ENCODE data around the gene FAM20C. TPM values are rescaled to one million over a fixed set of nuclear protein-coding genes. Genes with fewer than 3 reads are reported as not detected.

Gene FAM20C
- total RNA-seq, 2 donors from 2014 or later, result 32.5 to 106 TPM

DNA sequence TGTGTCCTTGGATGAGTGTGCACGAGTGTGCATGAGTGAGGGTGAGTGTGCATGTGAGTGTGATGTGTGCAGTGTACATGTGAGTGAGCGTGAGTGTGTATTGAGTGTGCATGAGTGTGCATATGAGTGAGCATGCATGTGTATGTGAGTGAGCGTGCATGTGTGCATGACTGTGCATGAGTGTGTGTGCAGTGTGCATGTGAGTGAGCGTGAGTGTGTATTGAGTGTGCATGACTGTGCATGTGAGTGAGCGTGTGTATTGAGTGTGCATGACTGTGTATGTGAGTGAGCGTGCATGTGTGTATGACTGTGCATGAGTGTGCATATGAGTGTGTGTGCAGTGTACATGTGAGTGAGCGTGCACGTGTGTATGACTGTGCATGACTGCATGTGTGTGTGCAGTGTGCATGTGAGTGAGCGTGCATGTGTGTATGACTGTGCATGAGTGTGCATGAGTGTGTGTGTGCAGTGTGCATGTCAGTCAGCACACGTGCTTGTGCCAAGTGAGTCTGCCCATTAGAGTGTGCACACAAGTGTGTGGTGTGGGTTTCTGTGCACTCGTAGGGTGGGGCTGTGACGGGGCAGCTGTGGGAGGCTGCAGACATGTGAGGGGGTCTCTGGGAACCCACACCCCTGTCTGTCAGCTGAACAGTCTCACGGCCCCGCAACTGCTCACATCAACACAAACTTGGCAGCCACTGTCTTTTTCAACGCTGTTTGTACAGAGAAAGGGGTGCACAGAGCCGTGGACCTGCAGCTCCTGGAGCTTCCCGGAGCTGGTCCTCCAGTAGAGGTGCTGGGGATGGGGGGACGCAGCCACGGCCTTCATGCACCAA lies 112.4 kb downstream of the FAM20C start:
- Histone ChIP-seq H3K4me3 (no peak overlapping the region), H3K27ac (no peak overlapping the region), H3K4me1 (ENCODE audit: control insufficient read depth in 1 of 2, low read depth in 2 of 2) (no peaks in the 10 kb centered on the region), H3K9me3 (no peaks in the 10 kb centered on the region), H3K36me3 (no peaks in the 10 kb centered on the region), H3K27me3 (replicated peaks; ENCODE audit: insufficient read depth) (no peaks in the 10 kb centered on the region)
- no peak for DNase-seq (ENCODE audit: low spot score)
- no peak for ATAC-seq (ENCODE audit: insufficient number of reproducible peaks, low FRiP score, low read depth)
- TF ChIP-seq, protein P1, sequence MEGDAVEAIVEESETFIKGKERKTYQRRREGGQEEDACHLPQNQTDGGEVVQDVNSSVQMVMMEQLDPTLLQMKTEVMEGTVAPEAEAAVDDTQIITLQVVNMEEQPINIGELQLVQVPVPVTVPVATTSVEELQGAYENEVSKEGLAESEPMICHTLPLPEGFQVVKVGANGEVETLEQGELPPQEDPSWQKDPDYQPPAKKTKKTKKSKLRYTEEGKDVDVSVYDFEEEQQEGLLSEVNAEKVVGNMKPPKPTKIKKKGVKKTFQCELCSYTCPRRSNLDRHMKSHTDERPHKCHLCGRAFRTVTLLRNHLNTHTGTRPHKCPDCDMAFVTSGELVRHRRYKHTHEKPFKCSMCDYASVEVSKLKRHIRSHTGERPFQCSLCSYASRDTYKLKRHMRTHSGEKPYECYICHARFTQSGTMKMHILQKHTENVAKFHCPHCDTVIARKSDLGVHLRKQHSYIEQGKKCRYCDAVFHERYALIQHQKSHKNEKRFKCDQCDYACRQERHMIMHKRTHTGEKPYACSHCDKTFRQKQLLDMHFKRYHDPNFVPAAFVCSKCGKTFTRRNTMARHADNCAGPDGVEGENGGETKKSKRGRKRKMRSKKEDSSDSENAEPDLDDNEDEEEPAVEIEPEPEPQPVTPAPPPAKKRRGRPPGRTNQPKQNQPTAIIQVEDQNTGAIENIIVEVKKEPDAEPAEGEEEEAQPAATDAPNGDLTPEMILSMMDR (IDR thresholded peaks at IDR 0.05), result no peak

DNA sequence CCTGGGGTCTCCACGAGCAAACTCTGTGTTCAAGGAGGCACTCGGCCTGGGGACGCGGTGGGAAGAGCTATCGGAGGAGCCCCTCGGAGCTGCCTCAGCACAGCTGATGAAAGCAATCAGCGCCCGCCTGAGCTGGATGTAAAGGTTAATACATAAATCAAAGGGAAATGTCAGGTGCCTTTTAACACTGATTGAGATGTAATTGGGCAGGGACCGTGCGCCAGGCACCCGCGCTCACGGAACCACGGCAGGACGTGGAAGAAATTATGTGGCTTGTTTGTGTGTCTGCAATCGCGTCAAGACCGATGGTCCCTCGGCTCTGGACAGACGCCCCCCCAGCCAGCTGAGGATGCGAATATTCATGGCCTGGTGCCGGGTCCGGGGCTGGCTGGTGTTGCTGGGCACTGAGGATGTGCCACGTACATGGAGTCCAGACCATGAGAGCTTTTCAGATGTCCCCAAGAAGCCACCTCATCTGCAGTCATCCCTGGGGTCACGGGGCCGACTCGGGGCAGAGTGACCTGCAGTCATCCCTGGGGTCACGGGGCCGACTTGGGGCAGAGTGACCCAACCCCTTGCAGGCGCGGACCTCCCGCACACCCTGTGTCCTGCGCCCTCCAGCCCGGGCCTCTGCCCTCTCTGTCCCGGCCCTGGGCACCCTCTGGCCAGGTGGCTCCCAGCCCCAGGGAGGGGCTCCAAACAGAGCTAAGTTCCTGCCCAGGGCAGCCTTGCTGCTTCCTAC lies 113.2 kb downstream of the FAM20C start:
- ATAC-seq (ENCODE audit: insufficient number of reproducible peaks, low FRiP score, low read depth), result no peak
- no peak for DNase-seq (ENCODE audit: low spot score)
- Histone ChIP-seq H3K36me3 (no peaks in the 10 kb centered on the region), H3K9me3 (no peaks in the 10 kb centered on the region), H3K4me1 (ENCODE audit: control insufficient read depth in 1 of 2, low read depth in 2 of 2) (no peaks in the 10 kb centered on the region), H3K27ac (no peak overlapping the region), H3K27me3 (replicated peaks; ENCODE audit: insufficient read depth) (no peaks in the 10 kb centered on the region), H3K4me3 (no peak overlapping the region)
- TF ChIP-seq, protein P1 (IDR thresholded peaks at IDR 0.05), result no peak

DNA sequence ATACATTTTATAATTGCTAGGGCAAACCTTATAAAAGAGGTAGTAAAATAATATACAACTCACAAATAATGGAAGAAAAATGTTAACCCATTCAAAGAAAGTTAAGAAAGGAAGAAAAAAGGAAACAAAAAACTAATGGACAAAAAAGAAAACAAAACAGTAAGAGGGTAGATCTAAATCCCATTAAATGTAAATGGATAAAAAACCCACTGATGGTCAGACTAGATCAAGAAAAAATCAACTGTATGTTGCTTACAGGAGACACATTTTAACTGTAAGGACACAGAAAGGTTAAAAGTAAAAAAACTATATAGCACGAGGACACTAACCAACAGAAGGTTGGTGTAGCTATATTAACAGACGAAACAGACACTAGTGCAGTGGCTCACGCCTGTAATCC lies 115.6 kb downstream of the FAM20C start:
- ATAC-seq (ENCODE audit: insufficient number of reproducible peaks, low FRiP score, low read depth) (no peak), DNase-seq (ENCODE audit: low spot score) (no peak)
- Histone ChIP-seq H3K27ac (no peak overlapping the region), H3K4me1 (ENCODE audit: control insufficient read depth in 1 of 2, low read depth in 2 of 2) (no peaks in the 10 kb centered on the region), H3K9me3 (no peaks in the 10 kb centered on the region), H3K36me3 (no peaks in the 10 kb centered on the region), H3K27me3 (replicated peaks; ENCODE audit: insufficient read depth) (no peaks in the 10 kb centered on the region), H3K4me3 (no peak overlapping the region)
- TF ChIP-seq, protein P1 (IDR thresholded peaks at IDR 0.05), result no peak

DNA sequence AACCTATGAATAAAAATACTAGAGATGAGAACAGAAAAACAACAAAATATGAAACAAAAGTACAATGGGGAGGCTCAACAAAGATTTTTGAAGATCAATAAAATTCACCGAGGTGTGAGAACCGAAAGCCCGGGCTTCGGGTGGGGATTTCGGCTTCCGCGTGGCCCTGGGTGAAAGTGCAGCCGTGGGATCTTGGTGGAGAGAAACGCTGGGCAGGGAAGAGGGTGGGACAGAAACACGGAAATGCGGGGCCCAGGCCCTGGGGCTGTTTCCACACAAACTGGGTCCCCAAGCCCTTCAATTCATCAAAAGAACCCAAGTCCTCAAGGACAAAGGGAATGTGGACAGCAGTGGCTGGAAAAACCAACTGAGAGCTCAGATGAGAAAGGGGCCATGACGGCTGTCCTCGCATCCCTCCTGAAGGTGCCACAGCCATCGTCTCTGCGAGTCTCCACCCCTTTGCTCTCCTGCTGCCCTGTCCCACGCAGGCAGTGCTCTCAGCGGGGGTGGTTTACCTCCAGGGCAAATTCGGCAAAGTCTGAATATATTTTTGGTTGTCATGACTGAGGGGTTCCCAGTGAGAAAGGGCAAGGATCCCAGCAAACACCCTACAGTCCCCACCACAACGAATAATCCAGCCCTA lies 117.3 kb downstream of the FAM20C start:
- Histone ChIP-seq H3K4me1 (ENCODE audit: control insufficient read depth in 1 of 2, low read depth in 2 of 2) (no peaks in the 10 kb centered on the region), H3K36me3 (no peaks in the 10 kb centered on the region), H3K4me3 (no peak overlapping the region), H3K27ac (no peak overlapping the region), H3K27me3 (replicated peaks; ENCODE audit: insufficient read depth) (no peaks in the 10 kb centered on the region), H3K9me3 (no peaks in the 10 kb centered on the region)
- ATAC-seq (ENCODE audit: insufficient number of reproducible peaks, low FRiP score, low read depth), result no peak
- TF ChIP-seq, protein P1 (IDR thresholded peaks at IDR 0.05), result no peak
- DNase-seq (ENCODE audit: low spot score), result no peak

Other genes with a start within 250 kb of the FAM20C start
- gene FOXL3, start 97.6 kb downstream of the FAM20C start, total RNA-seq, result not detected